Measurements from ENCODE around the gene NMRK2.
"Not testable (repeated sequence)": the region's sequence is repeated elsewhere in the genome, so short reads cannot be mapped to it uniquely, and the experiment has no call there.

NMRK2 gene

GRCh38 chr19:3932931-3933810 lies at the start of gene NMRK2:
NMRK2 (plus strand) TSS chr19:3933069; CDS start chr19:3933672, 603 bp downstream.
- no peak for DNase-seq

- DNase-seq, result no peak
These were observed 42.3 kb upstream of the NMRK2 start for GRCh38 chr19:3890591-3890990.

DNA sequence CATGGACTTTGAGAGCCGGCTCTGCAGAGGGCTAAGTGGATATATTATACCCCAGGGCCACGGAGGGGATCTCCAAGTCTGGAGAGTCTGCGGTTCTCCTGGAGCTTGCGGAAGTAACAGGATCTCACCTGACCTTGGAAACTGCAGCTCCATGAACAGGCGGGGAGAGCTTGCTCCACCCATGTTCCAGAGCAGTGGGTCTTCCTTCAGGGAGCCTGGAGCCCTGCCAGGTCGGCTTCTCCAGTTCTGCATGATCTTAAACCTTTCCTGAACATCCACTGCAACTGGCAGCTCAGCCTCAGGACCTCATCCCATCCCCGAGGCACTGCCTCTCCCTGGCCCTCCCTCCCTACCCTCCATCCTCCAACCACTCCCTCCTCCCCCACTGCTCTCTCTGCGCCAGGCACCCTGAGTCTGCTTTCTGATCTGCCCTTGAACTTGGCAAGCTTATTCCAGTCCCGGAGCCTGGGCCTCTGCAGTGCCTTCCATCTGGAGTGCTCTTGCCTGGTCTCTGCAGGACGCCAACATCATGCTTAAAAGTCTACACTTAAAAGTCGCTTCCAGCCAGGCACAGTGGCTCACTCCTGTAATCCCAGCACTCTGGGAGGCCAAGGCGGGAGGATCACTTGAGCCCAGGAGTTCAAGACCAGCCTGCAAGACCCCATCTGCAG lies 39.2 kb upstream of the NMRK2 start:
- DNase-seq, result no peak

GRCh38 chr19:3894959-3895358 lies 37.9 kb upstream of the NMRK2 start:
- not testable (repeated sequence) for DNase-seq

- DNase-seq, result no peak
These were observed 37.1 kb upstream of the NMRK2 start for GRCh38 chr19:3895788-3896187.

DNA sequence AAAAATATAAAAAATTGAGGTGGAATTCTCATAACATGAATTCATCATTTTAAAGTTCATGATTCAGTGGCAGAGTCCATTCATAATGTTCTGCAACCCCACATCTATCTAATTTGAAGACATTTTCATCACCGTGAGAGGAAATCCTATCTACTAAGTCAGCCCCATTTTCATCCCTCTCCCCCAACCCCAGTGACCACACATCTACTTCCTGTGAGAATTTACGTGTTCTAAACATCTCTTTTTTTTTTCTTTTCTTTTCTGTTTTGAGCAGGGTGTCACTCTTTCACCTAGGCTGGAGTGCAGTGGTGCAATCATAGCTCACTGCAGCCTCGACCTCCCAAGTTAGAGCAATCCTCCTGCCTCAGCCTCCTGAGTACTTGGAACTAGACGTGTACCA lies 34.9 kb upstream of the NMRK2 start:
- no peak for DNase-seq

GRCh38 chr19:3898426-3898825 lies 34.4 kb upstream of the NMRK2 start:
- DNase-seq, result no peak

DNA sequence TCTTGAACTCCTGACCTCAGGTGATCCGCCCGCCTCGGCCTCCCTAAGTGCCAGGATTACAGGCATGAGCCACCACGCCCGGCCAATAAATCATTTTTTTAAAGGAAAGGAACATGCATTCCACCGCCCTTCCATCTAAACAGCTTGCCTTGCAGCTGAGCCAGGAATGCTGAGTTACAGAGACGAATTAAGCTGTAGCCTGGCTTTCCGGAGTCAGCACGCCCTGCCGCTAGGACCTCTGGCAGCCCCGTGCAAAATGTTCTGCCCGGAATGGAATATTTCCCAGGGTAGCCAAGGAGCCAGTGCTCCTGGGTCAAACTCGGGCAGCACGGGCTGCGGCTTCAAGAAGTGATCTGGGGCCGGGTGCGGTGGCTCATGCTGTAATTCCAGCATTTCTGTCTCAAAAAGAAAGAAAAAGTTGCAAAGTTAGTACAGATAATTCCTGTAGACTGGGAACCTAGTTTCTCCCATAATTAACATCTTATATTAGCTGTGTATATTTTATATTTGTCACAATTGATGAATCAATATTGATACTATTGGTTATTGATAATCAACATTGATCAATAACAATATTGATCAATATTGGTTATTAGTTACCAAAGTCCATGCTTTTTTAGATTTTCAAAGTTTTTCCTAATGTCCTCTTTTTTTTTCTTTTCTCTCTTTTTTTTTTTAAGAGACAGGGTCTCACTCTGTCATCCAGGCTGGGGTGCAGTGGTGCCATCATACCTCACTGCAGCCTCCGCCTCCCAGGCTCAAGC lies 33.2 kb upstream of the NMRK2 start:
- DNase-seq, result no peak

GRCh38 chr19:3902317-3902973 lies 30.4 kb upstream of the NMRK2 start:
- no peak for DNase-seq

GRCh38 chr19:3904233-3904632 lies 28.6 kb upstream of the NMRK2 start:
- no peak for DNase-seq

DNA sequence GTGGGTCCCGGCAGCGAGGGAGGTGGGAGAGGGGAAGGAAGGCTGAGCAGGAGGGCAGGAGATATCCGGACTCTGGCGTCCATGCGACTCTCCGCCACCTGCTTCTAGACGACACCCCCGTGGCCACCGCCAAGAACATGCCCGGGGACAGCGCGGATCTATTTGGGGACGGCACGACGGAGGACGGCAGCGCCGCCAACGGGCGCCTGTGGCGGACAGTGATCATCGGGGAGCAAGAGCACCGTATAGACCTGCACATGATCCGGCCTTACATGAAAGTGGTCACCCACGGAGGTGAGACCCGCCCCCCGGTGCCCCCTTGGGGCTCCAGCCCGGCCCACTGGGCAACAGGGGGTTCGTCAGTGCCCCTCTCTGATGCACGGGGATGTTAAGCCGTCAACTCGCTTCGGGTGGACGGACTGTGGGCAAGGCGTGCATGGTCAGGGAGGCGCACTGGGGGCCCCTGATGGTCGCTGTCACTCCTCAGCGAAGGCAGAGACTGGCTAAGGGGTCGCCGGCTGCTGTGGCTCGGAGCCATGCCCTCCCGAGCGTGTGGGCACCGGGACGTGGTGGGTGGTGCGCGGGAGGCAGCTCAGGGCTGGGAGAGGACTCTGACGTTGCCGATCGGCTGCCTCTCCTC lies 25.1 kb upstream of the NMRK2 start:
- DNase-seq, result no peak

- no peak for DNase-seq
These were observed 24.4 kb upstream of the NMRK2 start for GRCh38 chr19:3908266-3909054.

DNA sequence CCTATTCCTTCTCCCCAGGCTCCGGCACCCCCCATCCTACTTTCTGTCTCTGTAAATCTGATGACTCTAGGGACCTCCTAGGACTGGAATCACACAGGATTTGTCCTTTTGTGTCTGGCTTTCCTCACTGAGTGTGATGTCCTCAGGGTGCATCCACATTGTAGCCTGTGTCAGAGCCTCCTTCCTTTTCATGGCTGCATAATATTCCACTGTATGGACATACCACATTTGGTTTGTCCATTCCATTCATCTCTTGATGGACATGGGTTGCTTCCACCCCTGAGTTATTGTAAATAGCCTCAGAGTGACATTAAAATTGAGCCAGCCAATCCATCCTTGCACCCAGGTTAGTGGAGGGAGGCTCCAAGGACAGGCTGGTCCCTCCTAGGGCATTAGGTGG lies 22.8 kb upstream of the NMRK2 start:
- DNase-seq, result no peak

GRCh38 chr19:3914199-3914598 lies 18.7 kb upstream of the NMRK2 start:
- DNase-seq, result no peak

DNA sequence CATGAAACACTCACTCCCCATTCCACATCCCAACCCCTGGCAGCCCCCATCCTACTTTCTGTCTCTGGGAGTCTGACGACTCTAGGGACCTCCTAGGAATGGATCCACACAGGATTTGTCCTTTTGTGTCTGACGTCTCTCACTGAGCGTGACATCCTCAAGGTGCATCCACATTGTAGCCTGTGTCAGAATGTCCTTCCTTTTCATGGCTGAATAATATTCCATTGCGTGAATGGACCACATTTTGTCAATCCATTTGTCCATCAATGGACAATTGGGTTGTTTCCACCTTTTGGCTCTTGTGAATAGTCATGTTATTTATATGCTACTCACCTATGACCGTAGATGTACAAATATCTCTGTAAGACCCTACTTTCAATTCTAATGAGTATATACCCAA lies 16.8 kb upstream of the NMRK2 start:
- no peak for DNase-seq

DNA sequence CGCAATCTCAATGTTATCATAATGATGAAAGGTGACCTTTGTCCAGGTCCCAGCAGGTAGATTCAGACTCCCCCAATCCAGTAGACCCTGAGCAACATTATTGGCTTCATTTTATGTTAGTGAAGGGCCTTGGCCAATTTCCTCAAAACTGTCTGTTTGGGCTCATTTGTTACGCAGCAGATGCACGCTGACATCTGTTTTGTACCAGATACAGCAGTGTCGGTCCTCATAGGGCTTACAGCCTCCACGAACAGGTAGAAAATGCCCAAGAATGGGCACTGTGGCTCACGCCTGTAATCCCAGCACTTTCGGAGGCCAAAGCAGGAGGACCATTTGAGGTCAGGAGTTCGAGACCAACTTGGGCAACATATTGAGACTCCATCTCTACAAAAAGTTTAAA lies 13.1 kb upstream of the NMRK2 start:
- DNase-seq, result no peak

- no peak for DNase-seq
These were observed 9.6 kb upstream of the NMRK2 start for GRCh38 chr19:3923096-3923758.

DNA sequence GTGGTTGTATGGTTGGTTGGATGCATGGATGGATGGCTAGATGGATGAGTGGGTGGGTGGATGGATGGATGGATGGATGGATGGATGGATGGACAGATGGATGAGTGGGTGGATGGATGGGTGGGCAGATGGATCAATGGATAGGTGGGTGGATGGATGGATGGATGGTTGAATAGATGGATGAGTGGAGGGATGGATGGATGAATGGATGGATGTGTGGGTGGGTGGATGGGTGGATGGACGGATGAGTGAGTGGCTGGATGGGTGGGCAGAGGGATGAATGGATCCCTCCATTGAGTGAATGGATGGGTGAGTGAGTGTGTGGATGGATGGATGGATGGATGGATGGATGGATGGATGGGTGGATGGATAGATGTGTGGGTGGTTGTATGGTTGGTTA lies 9.0 kb upstream of the NMRK2 start:
- DNase-seq, result no peak

DNA sequence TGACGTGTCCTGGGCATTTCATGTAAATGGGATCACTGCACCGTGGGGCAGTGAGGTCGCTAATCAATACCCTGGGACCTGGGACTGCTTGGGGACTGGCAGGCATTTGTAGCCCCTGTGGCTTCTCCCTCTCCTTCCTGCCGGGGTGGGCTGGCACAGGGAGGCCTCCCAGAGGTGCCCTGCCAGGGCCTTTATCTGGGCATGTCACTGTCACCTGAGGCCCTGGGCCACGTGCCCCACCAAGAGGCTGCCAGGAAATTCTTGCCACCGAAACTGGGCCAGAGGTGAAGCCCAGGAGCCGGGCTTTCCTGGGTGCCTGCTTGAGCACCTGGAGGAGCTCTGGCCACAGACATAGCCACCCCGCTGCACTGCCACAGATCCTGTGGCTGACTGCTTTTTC lies 1.8 kb upstream of the NMRK2 start:
- DNase-seq, result peak; percentile 72

- no peak for DNase-seq
These were observed 3.9 kb downstream of the NMRK2 start for GRCh38 chr19:3936506-3937442.

Data from RPMI8226 (cell line).